CD4-positive, alpha-beta T cell (primary cell): Measurements from ENCODE around the gene FAM131A. TPM values are rescaled to one million over a fixed set of nuclear protein-coding genes. Genes with fewer than 3 reads are reported as not detected.

ENCODE experiments used
- ATAC-seq: fragments of 200-7000 bp; cut with Tn5 transposase; one replicate; pipeline ENCODE4 v1.10.0; 2022; ENCODE audit warnings: mild to moderate bottlenecking; ENCODE audit not compliant: poor library complexity
- CTCF ChIA-PET: fragments of 350-600 bp; sonication (Branson Sonifier 250); formaldehyde crosslinking; loops from one replicate; lab custom pipeline; 2021; ENCODE audit warnings: antibody characterized with exemption, inconsistent platforms; lab: Charles Lee
- POLR2A ChIA-PET: fragments of 350-600 bp; sonication (Branson Sonifier 250); formaldehyde crosslinking; loops from one replicate; lab custom pipeline; 2021; ENCODE audit warnings: antibody characterized with exemption, inconsistent platforms; lab: Charles Lee
- DNase-seq, 14 experiments: peaks; one replicate each; pipeline ENCODE4 v3.0.0-alpha.2; 2013 to 2020; ENCODE audit warnings: mixed read lengths in 2 of 14
- H3K27ac ChIP-seq, 2 donors: one replicate each; pipeline versions ENCODE4 v1.5.1 to v1.7.0; 2013; ENCODE audit warnings: low read length in 2 of 2, low read depth in 1 of 2, mild to moderate bottlenecking in 1 of 2
- H3K27me3 ChIP-seq, 2 experiments: 1 replicate in 1 of 2; 2 replicates in 1 of 2; pipeline versions ENCODE4 v1.6.1 to v1.7.0; 2013; ENCODE audit warnings: low read length in 2 of 2, control low read depth in 1 of 2, mild to moderate bottlenecking in 1 of 2, moderate library complexity in 1 of 2; ENCODE audit not compliant: insufficient read depth in 2 of 2, control insufficient read depth in 1 of 2
- H3K36me3 ChIP-seq: one replicate; pipeline ENCODE4 v1.6.1; 2013; ENCODE audit warnings: low read length, control low read depth; ENCODE audit not compliant: insufficient read depth
- H3K4me1 ChIP-seq: one replicate; pipeline ENCODE4 v1.6.1; 2013; ENCODE audit warnings: low read length, control low read depth; ENCODE audit not compliant: insufficient read depth
- H3K4me3 ChIP-seq: one replicate; pipeline ENCODE4 v1.5.1; 2013; ENCODE audit warnings: mild to moderate bottlenecking, low read length, moderate library complexity
- H3K9me3 ChIP-seq, 2 experiments: 1 replicate in 1 of 2; 2 replicates in 1 of 2; pipeline versions ENCODE4 v1.6.1 to v1.7.0; 2013; ENCODE audit warnings: low read length in 2 of 2, mild to moderate bottlenecking in 2 of 2, control low read depth in 1 of 2, moderate library complexity in 1 of 2; ENCODE audit not compliant: control insufficient read depth in 1 of 2, insufficient read depth in 1 of 2
- H3K27ac Mint-ChIP-seq: one replicate; pipeline ENCODE4 v1.8.0; 2020; ENCODE audit warnings: mixed read lengths
- H3K27me3 Mint-ChIP-seq: one replicate; pipeline ENCODE4 v1.8.0; 2021; ENCODE audit warnings: mixed read lengths
- H3K36me3 Mint-ChIP-seq: one replicate; pipeline ENCODE4 v1.8.0; 2021; ENCODE audit warnings: low read depth, mixed read lengths
- H3K4me1 Mint-ChIP-seq: one replicate; pipeline ENCODE4 v1.8.0; 2021; ENCODE audit warnings: low read depth, mixed read lengths
- H3K4me3 Mint-ChIP-seq: one replicate; pipeline ENCODE4 v1.8.0; 2020; ENCODE audit warnings: mild to moderate bottlenecking, mixed read lengths
- H3K9me3 Mint-ChIP-seq: one replicate; pipeline ENCODE4 v1.8.0; 2020; ENCODE audit warnings: mixed read lengths
- intact Hi-C, 2 experiments: fragments of 100-400 bp; cut with DNase I in 1 of 2; cut with micrococcal nuclease in 1 of 2; formaldehyde crosslinking; loops; one replicate each; pipeline versions ENCODE4 v1.15.1 to v1.9.0; 2023 to 2025; cut with DNase I, micrococcal nuclease
- total RNA-seq, 174 experiments: library from RNA in 2 of 174; stranded (reverse) in 2 of 174; gene quantifications; one replicate each; pipeline ENCODE4 v1.2.3 and lab custom pipeline; 2021 to 2026
- TF ChIP-seq, protein P1 (sequence below): fragments of 200-600 bp; IDR thresholded peaks from one replicate; pipeline ENCODE4 v1.8.0; 2022; ENCODE audit warnings: antibody characterized with exemption, mild to moderate bottlenecking

The FAM131A gene
- total RNA-seq, 2 experiments from 2014 or later, result 10.4 to 11.0 TPM

DNA sequence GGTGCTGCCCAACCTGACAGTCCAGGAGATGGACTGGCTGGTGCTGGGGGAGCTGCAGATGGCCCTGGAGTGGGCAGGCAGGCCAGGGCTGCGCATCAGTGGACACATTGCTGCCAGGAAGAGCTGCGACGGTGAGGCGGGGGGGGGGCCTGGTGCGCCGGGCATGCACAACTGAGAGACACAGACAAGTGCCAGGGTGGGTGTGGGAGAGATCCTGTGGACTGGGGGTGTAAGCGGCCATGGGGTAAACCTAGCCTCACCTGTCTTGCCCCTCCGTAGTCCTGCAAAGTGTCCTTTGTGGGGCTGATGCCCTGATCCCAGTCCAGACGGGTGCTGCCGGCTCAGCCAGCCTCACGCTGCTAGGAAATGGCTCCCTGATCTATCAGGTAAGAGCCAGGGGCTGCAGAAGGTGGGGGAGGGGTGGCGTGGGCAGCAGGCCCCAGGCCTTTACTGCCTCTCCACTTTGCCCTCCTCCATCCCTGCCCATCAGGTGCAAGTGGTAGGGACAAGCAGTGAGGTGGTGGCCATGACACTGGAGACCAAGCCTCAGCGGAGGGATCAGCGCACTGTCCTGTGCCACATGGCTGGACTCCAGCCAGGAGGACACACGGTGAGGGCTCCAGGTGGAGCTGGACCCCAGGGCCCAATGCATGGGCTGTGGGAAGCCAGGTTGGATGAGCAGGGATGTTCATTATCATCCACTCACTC, 45.8 kb downstream of the FAM131A start:
- peaks cover 14% of the 10 kb centered on the region for H3K4me1 ChIP-seq
- no peak overlapping the region for H3K27ac ChIP-seq
- H3K27me3 ChIP-seq, result peaks cover 46 to 50% of the 10 kb centered on the region in 2 experiments
- no peak overlapping the region for H3K4me3 ChIP-seq
- Mint-ChIP-seq H3K4me3 (no peak overlapping the region), H3K36me3 (no peaks in the 10 kb centered on the region), H3K9me3 (no peaks in the 10 kb centered on the region), H3K27me3 (peaks cover 74% of the 10 kb centered on the region), H3K4me1 (peaks cover 5% of the 10 kb centered on the region), H3K27ac (no peak overlapping the region)
- ATAC-seq (no peak), DNase-seq (no peak)
- intact Hi-C loops, result no loop called here
- ChIA-PET POLR2A (no interaction called here), CTCF (interaction anchor here (1.2 kb wide), 1 partner anchor 131 kb away, joined by 4 read pairs; no protein-coding TSS in a partner anchor)
- H3K9me3 ChIP-seq, result peaks cover 0 to 8% of the 10 kb centered on the region in 2 experiments
- TF ChIP-seq, protein P1, sequence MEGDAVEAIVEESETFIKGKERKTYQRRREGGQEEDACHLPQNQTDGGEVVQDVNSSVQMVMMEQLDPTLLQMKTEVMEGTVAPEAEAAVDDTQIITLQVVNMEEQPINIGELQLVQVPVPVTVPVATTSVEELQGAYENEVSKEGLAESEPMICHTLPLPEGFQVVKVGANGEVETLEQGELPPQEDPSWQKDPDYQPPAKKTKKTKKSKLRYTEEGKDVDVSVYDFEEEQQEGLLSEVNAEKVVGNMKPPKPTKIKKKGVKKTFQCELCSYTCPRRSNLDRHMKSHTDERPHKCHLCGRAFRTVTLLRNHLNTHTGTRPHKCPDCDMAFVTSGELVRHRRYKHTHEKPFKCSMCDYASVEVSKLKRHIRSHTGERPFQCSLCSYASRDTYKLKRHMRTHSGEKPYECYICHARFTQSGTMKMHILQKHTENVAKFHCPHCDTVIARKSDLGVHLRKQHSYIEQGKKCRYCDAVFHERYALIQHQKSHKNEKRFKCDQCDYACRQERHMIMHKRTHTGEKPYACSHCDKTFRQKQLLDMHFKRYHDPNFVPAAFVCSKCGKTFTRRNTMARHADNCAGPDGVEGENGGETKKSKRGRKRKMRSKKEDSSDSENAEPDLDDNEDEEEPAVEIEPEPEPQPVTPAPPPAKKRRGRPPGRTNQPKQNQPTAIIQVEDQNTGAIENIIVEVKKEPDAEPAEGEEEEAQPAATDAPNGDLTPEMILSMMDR, result no peak
- no peaks in the 10 kb centered on the region for H3K36me3 ChIP-seq

- no peak overlapping the region for H3K4me3 ChIP-seq
- H3K36me3 Mint-ChIP-seq, result no peaks in the 10 kb centered on the region
- POLR2A ChIA-PET, result no interaction called here
These were observed 46.9 kb downstream of the FAM131A start for GRCh38 chr3:184384342-184384741.

GRCh38 chr3:184384856-184385422, 47.5 kb downstream of the FAM131A start:
- peaks cover 14% of the 10 kb centered on the region for H3K4me1 ChIP-seq
- ChIA-PET CTCF (no interaction called here), POLR2A (no interaction called here)
- peaks cover 74% of the 10 kb centered on the region for H3K27me3 Mint-ChIP-seq
- H3K36me3 Mint-ChIP-seq, result no peaks in the 10 kb centered on the region
- H3K4me3 ChIP-seq, result no peak overlapping the region
- no peak overlapping the region for H3K27ac Mint-ChIP-seq
- no peak overlapping the region for H3K27ac ChIP-seq
- ATAC-seq (no peak), DNase-seq (no peak)
- intact Hi-C loops, result no loop called here
- TF ChIP-seq, protein P1, result no peak
- peaks cover 0 to 8% of the 10 kb centered on the region in 2 experiments for H3K9me3 ChIP-seq
- peaks cover 36% of the 10 kb centered on the region in 2 experiments for H3K27me3 ChIP-seq
- H3K9me3 Mint-ChIP-seq, result no peaks in the 10 kb centered on the region
- peaks cover 5% of the 10 kb centered on the region for H3K4me1 Mint-ChIP-seq
- H3K36me3 ChIP-seq, result no peaks in the 10 kb centered on the region
- no peak overlapping the region for H3K4me3 Mint-ChIP-seq

More at GRCh38 chr3:184384342-184384741, 46.9 kb downstream of the FAM131A start:
- Histone ChIP-seq H3K9me3 (peaks cover 0 to 8% of the 10 kb centered on the region in 2 experiments), H3K4me1 (peaks cover 14% of the 10 kb centered on the region), H3K36me3 (no peaks in the 10 kb centered on the region), H3K27me3 (peaks cover 37 to 39% of the 10 kb centered on the region in 2 experiments), H3K27ac (no peak overlapping the region)
- H3K4me3 Mint-ChIP-seq, result no peak overlapping the region
- CTCF ChIA-PET, result interaction anchor here (1.2 kb wide), 1 partner anchor 129 kb away, joined by 4 read pairs; no protein-coding TSS in a partner anchor
- intact Hi-C loops, result no loop called here
- no peak overlapping the region for H3K27ac Mint-ChIP-seq
- DNase-seq (no peak), ATAC-seq (no peak)
- no peaks in the 10 kb centered on the region for H3K9me3 Mint-ChIP-seq
- peaks cover 70% of the 10 kb centered on the region for H3K27me3 Mint-ChIP-seq
- TF ChIP-seq, protein P1, result no peak
- H3K4me1 Mint-ChIP-seq, result peaks cover 5% of the 10 kb centered on the region
